ENCODE results near the gene TNPO1. TPM values are rescaled to one million over a fixed set of nuclear protein-coding genes. Genes with fewer than 3 reads are reported as not detected.

Gene TNPO1
- total RNA-seq, 1 experiment from 2014 or later: 201 TPM

- no peak for DNase-seq (ENCODE audit: low spot score)
- TF ChIP-seq EZH2 (IDR thresholded peaks at IDR 0.05; ENCODE audit: borderline replicate concordance, low read depth, low read length, poor library complexity, severe bottlenecking): no peak
- TF ChIP-seq, protein P1, sequence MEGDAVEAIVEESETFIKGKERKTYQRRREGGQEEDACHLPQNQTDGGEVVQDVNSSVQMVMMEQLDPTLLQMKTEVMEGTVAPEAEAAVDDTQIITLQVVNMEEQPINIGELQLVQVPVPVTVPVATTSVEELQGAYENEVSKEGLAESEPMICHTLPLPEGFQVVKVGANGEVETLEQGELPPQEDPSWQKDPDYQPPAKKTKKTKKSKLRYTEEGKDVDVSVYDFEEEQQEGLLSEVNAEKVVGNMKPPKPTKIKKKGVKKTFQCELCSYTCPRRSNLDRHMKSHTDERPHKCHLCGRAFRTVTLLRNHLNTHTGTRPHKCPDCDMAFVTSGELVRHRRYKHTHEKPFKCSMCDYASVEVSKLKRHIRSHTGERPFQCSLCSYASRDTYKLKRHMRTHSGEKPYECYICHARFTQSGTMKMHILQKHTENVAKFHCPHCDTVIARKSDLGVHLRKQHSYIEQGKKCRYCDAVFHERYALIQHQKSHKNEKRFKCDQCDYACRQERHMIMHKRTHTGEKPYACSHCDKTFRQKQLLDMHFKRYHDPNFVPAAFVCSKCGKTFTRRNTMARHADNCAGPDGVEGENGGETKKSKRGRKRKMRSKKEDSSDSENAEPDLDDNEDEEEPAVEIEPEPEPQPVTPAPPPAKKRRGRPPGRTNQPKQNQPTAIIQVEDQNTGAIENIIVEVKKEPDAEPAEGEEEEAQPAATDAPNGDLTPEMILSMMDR (conservative IDR thresholded peaks at IDR 0.05; ENCODE audit: low read depth, low read length): no peak
- Histone ChIP-seq H3K9me3 (ENCODE audit: low read depth, low read length, poor library complexity, severe bottlenecking) (no peaks in the 10 kb centered on the region), H3K36me3 (ENCODE audit: insufficient read depth, low read length, poor library complexity, severe bottlenecking) (no peaks in the 10 kb centered on the region), H3K27me3 (replicated peaks; ENCODE audit: insufficient read depth, low read depth, low read length, poor library complexity) (no peaks in the 10 kb centered on the region), H3K4me1 (ENCODE audit: insufficient read depth, low read length, poor library complexity, severe bottlenecking) (no peaks in the 10 kb centered on the region), H3K27ac (ENCODE audit: low read depth, low read length, poor library complexity, severe bottlenecking) (no peak overlapping the region), H3K4me3 (ENCODE audit: low read depth, low read length, poor library complexity, severe bottlenecking) (no peak overlapping the region)
- BruUV-seq (replicated peaks): no TSS peak
- intact Hi-C loops (cut with micrococcal nuclease; ENCODE audit: unreplicated experiment): no loop called here
- CTCF ChIA-PET: no interaction called here
- POLR2A ChIA-PET (ENCODE audit: low non-redundant PET): no interaction called here
Observed at GRCh38 chr5:72943307-72943706, 126.8 kb downstream of the TNPO1 start.

GRCh38 chr5:72947498-72947897 lies 131.0 kb downstream of the TNPO1 start:
- CTCF ChIA-PET: no interaction called here
- Histone ChIP-seq H3K27me3 (replicated peaks; ENCODE audit: insufficient read depth, low read depth, low read length, poor library complexity) (no peaks in the 10 kb centered on the region), H3K9me3 (ENCODE audit: low read depth, low read length, poor library complexity, severe bottlenecking) (no peaks in the 10 kb centered on the region), H3K4me1 (ENCODE audit: insufficient read depth, low read length, poor library complexity, severe bottlenecking) (no peaks in the 10 kb centered on the region), H3K36me3 (ENCODE audit: insufficient read depth, low read length, poor library complexity, severe bottlenecking) (no peaks in the 10 kb centered on the region), H3K4me3 (ENCODE audit: low read depth, low read length, poor library complexity, severe bottlenecking) (no peak overlapping the region), H3K27ac (ENCODE audit: low read depth, low read length, poor library complexity, severe bottlenecking) (no peak overlapping the region)
- TF ChIP-seq, protein P1 (conservative IDR thresholded peaks at IDR 0.05; ENCODE audit: low read depth, low read length): no peak
- TF ChIP-seq EZH2 (IDR thresholded peaks at IDR 0.05; ENCODE audit: borderline replicate concordance, low read depth, low read length, poor library complexity, severe bottlenecking): no peak
- intact Hi-C loops (cut with micrococcal nuclease; ENCODE audit: unreplicated experiment): no loop called here
- DNase-seq (ENCODE audit: low spot score): no peak
- no TSS peak for BruUV-seq (replicated peaks)
- POLR2A ChIA-PET (ENCODE audit: low non-redundant PET): no interaction called here

GRCh38 chr5:72949481-72949880 lies 133.0 kb downstream of the TNPO1 start:
- no peak overlapping the region for H3K4me3 ChIP-seq (ENCODE audit: low read depth, low read length, poor library complexity, severe bottlenecking)
- no peaks in the 10 kb centered on the region for H3K36me3 ChIP-seq (ENCODE audit: insufficient read depth, low read length, poor library complexity, severe bottlenecking)
- no peak for DNase-seq (ENCODE audit: low spot score)
- intact Hi-C loops (cut with micrococcal nuclease; ENCODE audit: unreplicated experiment): no loop called here
- H3K27me3 ChIP-seq (replicated peaks; ENCODE audit: insufficient read depth, low read depth, low read length, poor library complexity): no peaks in the 10 kb centered on the region
- H3K4me1 ChIP-seq (ENCODE audit: insufficient read depth, low read length, poor library complexity, severe bottlenecking): no peaks in the 10 kb centered on the region
- ChIA-PET POLR2A (ENCODE audit: low non-redundant PET) (no interaction called here), CTCF (no interaction called here)
- no peak overlapping the region for H3K27ac ChIP-seq (ENCODE audit: low read depth, low read length, poor library complexity, severe bottlenecking)
- H3K9me3 ChIP-seq (ENCODE audit: low read depth, low read length, poor library complexity, severe bottlenecking): no peaks in the 10 kb centered on the region
- BruUV-seq (replicated peaks): no TSS peak
- TF ChIP-seq EZH2 (IDR thresholded peaks at IDR 0.05; ENCODE audit: borderline replicate concordance, low read depth, low read length, poor library complexity, severe bottlenecking): no peak
- TF ChIP-seq, protein P1 (conservative IDR thresholded peaks at IDR 0.05; ENCODE audit: low read depth, low read length): no peak
